CD4-positive, alpha-beta T cell treated with Interleukin-15 for 1 hour (primary cell): ENCODE results near the gene THOC3.
"Not testable (repeated sequence)": the region's sequence is repeated elsewhere in the genome, so short reads cannot be mapped to it uniquely, and the experiment has no call there.

Experiments used
- DNase-seq: peaks from one replicate; pipeline ENCODE4 v3.0.0-alpha.2; 2020

THOC3 gene

GRCh38 chr5:175938489-175938888 is 29.6 kb downstream of the THOC3 start:
- not testable (repeated sequence) for DNase-seq

DNA sequence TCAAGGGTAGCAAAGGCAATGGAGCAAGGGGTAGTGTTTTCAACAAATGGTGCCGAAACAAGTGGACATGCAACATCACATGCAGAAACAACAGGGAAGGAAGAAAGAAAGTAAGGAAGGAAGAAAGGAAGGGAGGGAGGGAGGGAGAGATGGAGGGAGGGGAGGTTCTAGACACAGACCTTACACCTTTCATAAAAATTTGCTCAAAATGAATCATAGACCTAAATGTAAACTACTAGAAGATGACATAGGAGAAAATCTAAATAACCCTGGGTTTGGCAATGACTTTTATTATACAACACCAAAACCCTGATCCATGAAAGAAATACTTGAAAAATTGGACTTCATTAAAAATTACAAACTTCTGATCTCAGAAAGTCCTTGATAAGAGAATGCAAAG is 39.4 kb downstream of the THOC3 start:
- DNase-seq, result not testable (repeated sequence)

DNA sequence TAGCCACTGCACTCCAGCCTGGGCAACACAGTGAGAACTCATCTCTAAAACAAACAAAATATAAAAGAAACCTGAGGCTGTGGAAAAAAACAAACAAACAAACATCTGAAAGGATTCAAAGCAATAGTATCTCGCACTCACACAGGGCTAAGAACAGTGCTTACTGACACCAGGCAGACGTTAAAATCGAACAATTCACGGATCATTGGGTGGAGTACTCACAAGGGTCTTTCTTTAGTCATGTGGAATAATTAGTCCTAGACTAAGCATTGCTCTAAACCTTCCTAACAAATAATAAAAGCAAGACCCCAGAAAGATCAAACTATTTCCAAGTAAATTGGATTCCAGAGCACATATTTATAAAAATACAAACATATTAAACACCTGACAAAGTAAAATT is 43.0 kb downstream of the THOC3 start:
- DNase-seq, result not testable (repeated sequence)

DNA sequence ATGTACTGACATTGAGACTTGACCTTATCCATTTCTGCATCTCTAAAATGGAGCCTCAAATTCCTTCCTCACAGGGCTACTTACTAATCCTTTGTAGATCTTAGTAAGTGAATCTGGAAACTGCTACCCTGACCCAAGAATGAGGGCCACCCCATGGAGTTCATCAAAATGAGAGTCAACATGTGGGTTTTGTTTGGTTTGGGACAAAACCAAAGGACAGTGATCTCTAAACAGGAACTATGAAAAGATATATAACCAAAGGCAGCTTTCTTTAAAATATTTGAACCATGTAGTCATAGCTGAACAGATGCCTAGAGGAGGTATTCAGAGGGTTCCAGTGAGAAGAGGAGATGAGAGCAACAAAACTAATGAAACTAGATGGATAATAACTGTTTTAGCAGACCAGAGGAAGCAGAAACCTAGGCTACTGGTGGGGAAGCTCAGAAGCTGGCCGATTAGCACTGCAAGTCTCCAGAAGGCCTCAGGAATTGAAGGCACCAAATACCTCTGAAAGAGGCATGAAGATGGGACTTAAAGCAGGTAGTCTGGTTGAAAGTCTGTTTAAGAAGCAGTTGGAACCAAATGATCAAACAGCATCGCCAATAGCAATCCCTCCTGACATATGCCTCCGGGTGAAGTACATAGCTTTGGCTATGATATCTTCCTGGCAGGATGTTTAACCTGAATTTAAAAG is 45.8 kb downstream of the THOC3 start:
- no peak for DNase-seq

GRCh38 chr5:175921061-175921730 is 46.9 kb downstream of the THOC3 start:
- no peak for DNase-seq

DNA sequence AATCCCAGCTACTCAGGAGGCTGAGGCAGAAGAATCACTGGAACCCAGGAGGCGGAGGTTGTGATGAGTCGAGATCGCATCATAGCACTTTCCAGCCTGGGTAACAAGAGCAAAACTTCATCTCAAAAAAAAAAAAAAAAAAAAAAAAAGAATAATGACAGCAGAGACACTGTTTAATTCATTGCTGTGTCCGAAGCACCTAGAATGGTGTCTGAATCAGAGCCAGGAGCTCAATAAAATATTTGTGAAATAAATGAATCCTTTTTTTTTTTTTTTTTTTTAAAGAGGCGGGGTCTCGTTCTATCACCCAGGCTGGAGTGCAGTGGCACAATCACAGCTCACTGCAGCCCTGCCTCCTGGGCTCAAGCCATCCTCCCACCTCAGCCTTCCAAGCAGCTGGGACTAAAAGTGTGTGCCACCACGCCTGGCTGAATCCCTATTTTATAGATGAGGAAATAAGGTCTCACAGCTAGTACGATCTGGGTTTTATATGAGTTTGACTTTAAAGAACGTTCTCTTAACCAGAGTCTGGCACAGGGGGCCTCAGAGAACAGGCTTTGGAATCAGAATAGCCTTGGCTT is 47.8 kb downstream of the THOC3 start:
- no peak for DNase-seq

DNA sequence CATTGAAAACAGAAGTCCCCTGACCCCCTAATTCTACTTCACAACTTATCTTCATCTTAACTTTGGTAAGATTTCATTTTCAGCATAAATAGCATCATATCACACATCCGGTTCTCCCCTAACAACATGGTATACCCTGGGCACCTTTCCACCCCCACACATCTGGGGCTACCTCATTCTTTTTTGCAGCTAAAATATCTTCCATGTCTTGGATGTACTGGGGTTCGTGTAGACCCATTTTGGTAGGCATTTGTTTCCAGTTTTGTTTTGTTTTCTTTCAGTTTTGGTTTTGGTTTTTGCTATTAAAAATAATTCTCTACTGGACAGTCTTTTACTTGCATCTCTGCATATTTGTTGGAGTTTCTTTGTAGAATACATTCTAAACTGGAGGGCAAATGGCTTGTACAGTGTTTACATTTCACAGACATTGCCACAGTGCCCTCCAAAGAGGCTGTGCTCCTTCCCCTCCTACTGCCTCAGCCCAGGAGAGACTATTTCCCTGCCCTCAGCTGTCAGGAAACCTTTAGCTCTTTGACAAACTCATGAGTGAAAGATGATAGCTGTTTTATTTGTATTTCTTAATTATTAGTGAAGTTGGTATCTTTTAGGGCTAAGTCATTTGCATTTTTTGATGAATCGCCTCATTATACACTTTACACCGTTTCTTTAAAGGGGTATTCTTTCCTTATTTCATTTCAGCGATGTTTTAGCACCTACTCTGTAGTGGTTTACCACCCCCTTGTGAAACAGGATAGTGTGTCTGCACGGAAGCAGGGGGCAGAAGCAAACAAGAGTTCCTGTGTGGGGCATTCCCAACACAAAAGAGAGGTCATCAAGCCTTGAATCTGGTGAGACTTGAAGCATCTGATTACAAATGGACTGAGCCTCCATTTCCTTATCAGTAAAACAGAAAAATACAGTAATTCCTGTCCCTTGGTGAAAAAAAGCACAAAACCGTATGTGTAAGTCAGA is 52.8 kb downstream of the THOC3 start:
- DNase-seq, result not testable (repeated sequence)

GRCh38 chr5:175913835-175914672 is 54.1 kb downstream of the THOC3 start:
- DNase-seq, result not testable (repeated sequence)

DNA sequence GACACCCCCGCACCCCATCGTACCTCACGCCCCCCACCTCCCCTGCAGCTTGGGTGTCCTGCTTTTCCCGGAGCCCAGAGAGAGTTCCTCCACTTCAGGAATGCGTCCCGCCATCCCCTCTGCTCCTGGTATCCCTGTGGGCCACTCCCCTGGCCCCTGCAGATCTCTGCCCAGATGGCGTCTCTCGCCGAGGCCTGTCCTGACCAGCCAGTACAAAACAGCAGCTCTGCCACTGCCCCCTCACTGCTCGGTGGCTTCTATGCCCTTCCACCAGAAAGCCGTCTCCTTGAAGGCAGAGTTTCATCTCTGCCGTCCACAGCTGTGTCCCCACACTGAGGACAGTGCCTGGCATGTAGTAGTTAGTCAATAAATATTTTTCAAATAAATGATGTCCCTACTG is 58.0 kb downstream of the THOC3 start:
- DNase-seq, result not testable (repeated sequence)
